H1 (cell line): ENCODE data around the gene METRN. TPM values are rescaled to one million over a fixed set of nuclear protein-coding genes. Genes with fewer than 3 reads are reported as not detected.

ENCODE experiments used
- CTCF ChIA-PET: fragments of 300-600 bp; sonication (Branson Sonifier 250); formaldehyde crosslinking; loops from one replicate; lab custom pipeline; 2021; ENCODE audit not compliant: partially characterized antibody; lab: Charles Lee
- POLR2A ChIA-PET: fragments of 300-600 bp; sonication (Branson Sonifier 250); formaldehyde crosslinking; loops from one replicate; lab custom pipeline; 2021; ENCODE audit warnings: inconsistent platforms; ENCODE audit not compliant: partially characterized antibody; lab: Charles Lee
- DNase-seq, 2 experiments: peaks; one replicate each; pipeline versions ENCODE4 v3.0.0 to v3.0.0-alpha.2; 2010 to 2022; ENCODE audit warnings: low spot score in 2 of 2, low read depth in 1 of 2, mixed read lengths in 1 of 2
- FAIRE-seq: peaks from 2 replicates; lab custom pipeline; 2011; peaks lifted over from hg19 to GRCh38; lab: Jason Lieb, UNC
- H2AFZ ChIP-seq: 2 replicates; pipeline ENCODE4 v1.8.1; 2012; ENCODE audit warnings: low read length, inconsistent platforms
- H2AK5ac ChIP-seq: 2 replicates; pipeline ENCODE4 v1.6.1; 2013; ENCODE audit warnings: low read depth, low read length
- H2BK120ac ChIP-seq: replicated peaks from 2 replicates; pipeline ENCODE3; 2013; ENCODE audit warnings: low read depth, low read length, inconsistent platforms
- H2BK12ac ChIP-seq: 2 replicates; pipeline ENCODE4 v1.6.1; 2013; ENCODE audit warnings: low read depth, low read length
- H2BK15ac ChIP-seq: 2 replicates; pipeline ENCODE4 v1.6.1; 2013; ENCODE audit warnings: low read length
- H2BK20ac ChIP-seq: 2 replicates; pipeline ENCODE4 v1.6.1; 2013; ENCODE audit warnings: low read length
- H2BK5ac ChIP-seq: 2 replicates; pipeline ENCODE4 v1.6.1; 2013; ENCODE audit warnings: low read depth, low read length
- H3K14ac ChIP-seq: 2 replicates; pipeline ENCODE4 v1.6.1; 2013; ENCODE audit warnings: inconsistent platforms; ENCODE audit not compliant: insufficient read length
- H3K18ac ChIP-seq: 2 replicates; pipeline ENCODE4 v1.6.1; 2013; ENCODE audit warnings: low read length; ENCODE audit errors: extremely low read depth
- H3K23ac ChIP-seq: 2 replicates; pipeline ENCODE4 v1.6.1; 2013; ENCODE audit warnings: inconsistent platforms; ENCODE audit not compliant: insufficient read length
- H3K23me2 ChIP-seq: 2 replicates; pipeline ENCODE4 v1.6.1; 2013; ENCODE audit warnings: low read depth, low read length
- H3K27ac ChIP-seq: 2 replicates; pipeline ENCODE4 v1.6.1; 2011; ENCODE audit warnings: low read depth, low read length, inconsistent platforms
- H3K27me3 ChIP-seq, 4 experiments: replicated peaks in 1 of 4; 1 replicate in 1 of 4; 2 replicates in 3 of 4; pipeline versions ENCODE4 v1.6.1 to v1.8.1; 2011 to 2013; ENCODE audit warnings: low read length in 3 of 4, mild to moderate bottlenecking in 3 of 4, inconsistent platforms in 2 of 4, mixed read lengths in 2 of 4, moderate library complexity in 1 of 4; ENCODE audit not compliant: control insufficient read depth in 3 of 4, insufficient read depth in 3 of 4; ENCODE audit errors: extremely low read depth in 1 of 4
- H3K36me3 ChIP-seq, 4 experiments: 2 replicates each; pipeline versions ENCODE4 v1.6.1 to v1.8.1; 2011 to 2013; ENCODE audit warnings: mild to moderate bottlenecking in 4 of 4, low read length in 3 of 4, moderate library complexity in 2 of 4, control low read depth in 1 of 4, inconsistent platforms in 1 of 4; ENCODE audit not compliant: insufficient read depth in 4 of 4, control insufficient read depth in 2 of 4
- H3K4ac ChIP-seq: replicated peaks from 2 replicates; pipeline ENCODE3; 2013; ENCODE audit warnings: low read length, low read depth, mixed read lengths, inconsistent platforms; ENCODE audit not compliant: insufficient read length
- H3K4me1 ChIP-seq, 4 experiments: replicated peaks in 1 of 4; 1 replicate in 1 of 4; 2 replicates in 3 of 4; pipeline versions ENCODE4 v1.6.1 to v1.8.1; 2011 to 2013; ENCODE audit warnings: low read length in 3 of 4, inconsistent platforms in 2 of 4, mixed read lengths in 1 of 4; ENCODE audit not compliant: insufficient read depth in 4 of 4, control insufficient read depth in 3 of 4
- H3K4me2 ChIP-seq, 2 experiments: 2 replicates each; pipeline versions ENCODE4 v1.6.1 to v1.8.1; 2011 to 2013; ENCODE audit warnings: low read depth in 2 of 2, low read length in 2 of 2, control low read depth in 1 of 2, inconsistent platforms in 1 of 2, mild to moderate bottlenecking in 1 of 2; ENCODE audit not compliant: insufficient read depth in 1 of 2
- H3K4me3 ChIP-seq, 4 experiments: fragments of 200-600, 300-600 bp in 1 of 4; sonication (generic), shearing (Covaris generic), sonication (Bioruptor Twin) in 1 of 4; 2 replicates each; pipeline versions ENCODE4 v1.5.1 to v1.8.1; 2011 to 2016; ENCODE audit warnings: low read length in 4 of 4, low read depth in 3 of 4, control low read depth in 2 of 4, inconsistent platforms in 2 of 4, mild to moderate bottlenecking in 2 of 4, mixed read lengths in 1 of 4, moderate library complexity in 1 of 4; ENCODE audit not compliant: insufficient read depth in 2 of 4; ENCODE audit errors: extremely low read depth in 1 of 4
- H3K56ac ChIP-seq: replicated peaks from 2 replicates; pipeline ENCODE3; 2013; ENCODE audit warnings: low read depth, mild to moderate bottlenecking, mixed read lengths, low read length, inconsistent platforms; ENCODE audit not compliant: insufficient read length
- H3K79me1 ChIP-seq: 2 replicates; pipeline ENCODE4 v1.6.1; 2013; ENCODE audit warnings: low read depth, low read length, control low read depth
- H3K79me2 ChIP-seq, 2 experiments: 2 replicates each; pipeline versions ENCODE4 v1.6.1 to v1.8.1; 2012 to 2013; ENCODE audit warnings: low read length in 2 of 2, mild to moderate bottlenecking in 2 of 2, inconsistent platforms in 1 of 2; ENCODE audit not compliant: insufficient read depth in 2 of 2, control insufficient read depth in 1 of 2
- H3K9ac ChIP-seq, 4 experiments: replicated peaks in 1 of 4; 1 replicate in 1 of 4; 2 replicates in 3 of 4; pipeline versions ENCODE4 v1.6.1 to v1.8.1; 2011 to 2013; ENCODE audit warnings: low read depth in 3 of 4, low read length in 3 of 4, control low read depth in 2 of 4, mild to moderate bottlenecking in 2 of 4, moderate library complexity in 2 of 4, inconsistent platforms in 1 of 4; ENCODE audit errors: extremely low read depth in 1 of 4
- H3K9me3 ChIP-seq, 2 experiments: 2 replicates each; pipeline versions ENCODE4 v1.6.1 to v1.8.1; 2012 to 2013; ENCODE audit warnings: mild to moderate bottlenecking in 2 of 2, moderate library complexity in 2 of 2, control low read depth in 1 of 2, inconsistent platforms in 1 of 2, low read depth in 1 of 2, low read length in 1 of 2, mixed read lengths in 1 of 2; ENCODE audit not compliant: insufficient read depth in 2 of 2
- H4K20me1 ChIP-seq, 2 experiments: replicated peaks in 1 of 2; 2 replicates each; pipeline versions ENCODE3 to v1.8.1; 2011 to 2013; ENCODE audit warnings: inconsistent platforms in 2 of 2, low read length in 2 of 2, mild to moderate bottlenecking in 1 of 2; ENCODE audit not compliant: insufficient read depth in 2 of 2, control insufficient read depth in 1 of 2
- H4K5ac ChIP-seq: 2 replicates; pipeline ENCODE4 v1.6.1; 2013; ENCODE audit warnings: low read length, low read depth, mixed read lengths, inconsistent platforms; ENCODE audit not compliant: insufficient read length
- H4K8ac ChIP-seq: 2 replicates; pipeline ENCODE4 v1.8.0; 2013; ENCODE audit warnings: mild to moderate bottlenecking, moderate library complexity, low read length, inconsistent platforms; ENCODE audit not compliant: insufficient read depth; ENCODE audit errors: extremely low read depth
- H4K91ac ChIP-seq: replicated peaks from 2 replicates; pipeline ENCODE3; 2013; ENCODE audit warnings: low read length, mixed read lengths, inconsistent platforms; ENCODE audit not compliant: insufficient read length
- ASH2L ChIP-seq: fragments of 200-600, 300-600 bp; sonication (generic); IDR thresholded peaks from one replicate; pipeline ENCODE4 v1.7.1; 2017; ENCODE audit warnings: low read length
- CEBPB ChIP-seq: IDR thresholded peaks from 2 replicates; pipeline ENCODE4 v1.6.1; 2012; ENCODE audit warnings: low read depth, low read length
- CHD2 ChIP-seq: IDR thresholded peaks from 2 replicates; pipeline ENCODE4 v1.6.1; 2012; ENCODE audit warnings: low read length, improper control_type of control experiment
- CREB1 ChIP-seq: IDR thresholded peaks from 2 replicates; pipeline ENCODE4 v1.6.1; 2012; ENCODE audit warnings: inconsistent platforms
- CTBP2 ChIP-seq: IDR thresholded peaks from 2 replicates; pipeline ENCODE4 v1.7.0; 2011; ENCODE audit warnings: borderline replicate concordance, mild to moderate bottlenecking, moderate library complexity, mixed read lengths, low read length; ENCODE audit not compliant: insufficient read depth, insufficient read length
- HDAC6 ChIP-seq: IDR thresholded peaks from one replicate; pipeline ENCODE4 v1.7.1; 2012; ENCODE audit warnings: low read depth, mild to moderate bottlenecking, inconsistent platforms, low read length, moderate library complexity
- JUND ChIP-seq: IDR thresholded peaks from 2 replicates; pipeline ENCODE4 v1.6.1; 2011; ENCODE audit warnings: mild to moderate bottlenecking, improper control_type of control experiment, low read length
- KDM5A ChIP-seq: fragments of 200-600 bp; IDR thresholded peaks from 2 replicates; pipeline ENCODE4 v1.7.1; 2012; ENCODE audit warnings: mild to moderate bottlenecking, low read length, inconsistent platforms, mixed read lengths
- PHF8 ChIP-seq: fragments of 200-600 bp; sonication (generic); conservative IDR thresholded peaks from 2 replicates; pipeline ENCODE4 v1.7.1; 2012; ENCODE audit warnings: low read depth, mild to moderate bottlenecking, inconsistent platforms, low read length, moderate library complexity
- POLR2A ChIP-seq, 2 experiments: IDR thresholded peaks; 1 replicate in 1 of 2; 2 replicates in 1 of 2; pipeline ENCODE4 v1.6.1; 2011; ENCODE audit warnings: low read depth in 2 of 2, low read length in 2 of 2, mild to moderate bottlenecking in 2 of 2; ENCODE audit errors: control extremely low read depth in 1 of 2
- RXRA ChIP-seq: IDR thresholded peaks from 2 replicates; pipeline ENCODE4 v1.6.1; 2011; ENCODE audit warnings: low read depth, mild to moderate bottlenecking, low read length, moderate library complexity; ENCODE audit not compliant: insufficient read depth
- SP2 ChIP-seq: IDR thresholded peaks from 2 replicates; pipeline ENCODE4 v1.6.1; 2012; ENCODE audit warnings: mild to moderate bottlenecking, low read length, inconsistent platforms
- SP4 ChIP-seq: IDR thresholded peaks from 2 replicates; pipeline ENCODE4 v1.6.1; 2012; ENCODE audit warnings: low read length, inconsistent platforms
- TBP ChIP-seq: IDR thresholded peaks from 2 replicates; pipeline ENCODE4 v1.6.1; 2011; ENCODE audit warnings: low read depth, low read length, improper control_type of control experiment
- TCF12 ChIP-seq: IDR thresholded peaks from 2 replicates; pipeline ENCODE4 v1.6.1; 2011; ENCODE audit warnings: low read depth, mild to moderate bottlenecking, low read length
- WGBS, 2 experiments: shearing (Covaris generic) in 1 of 2; methylation state at CpG; one replicate each; pipeline versions ENCODE4 v1.1.6 to v1.1.7; 2013 to 2015; ENCODE audit warnings: low lambda C conversion rate in 2 of 2, mixed read lengths in 2 of 2, inconsistent platforms in 1 of 2, low coverage in 1 of 2, missing lambda C conversion rate in 1 of 2; ENCODE audit not compliant: insufficient replicate concordance in 2 of 2, insufficient coverage in 1 of 2, insufficient read length in 1 of 2; ENCODE audit errors: extremely low coverage in 1 of 2, missing lambda C conversion rate in 1 of 2; 5-methylcytosine and 5-hydroxymethylcytosine counted together
- polyA plus RNA-seq, 7 experiments: library from polyadenylated mRNA; depleted of rRNA in 3 of 7; stranded (reverse) in 5 of 7; unstranded in 2 of 7; fragments of >200 nt in 5 of 7; fragments of 200-250 nt in 2 of 7; gene quantifications; 1 replicate in 5 of 7; 2 replicates in 1 of 7; 4 replicates in 1 of 7; pipeline versions ENCODE4 v1.2.1 to v1.2.3, GENCODE V29; 2011 to 2013; ENCODE audit warnings: missing spikeins in 2 of 7, mixed read lengths in 2 of 7
- total RNA-seq: library from RNA; stranded (reverse); fragmentation: NEBNext Ultra II Directional; extraction: Animal tissue kit (Norgen Biotek cat#: 25700); gene quantifications from 2 replicates; pipeline ENCODE4 v1.2.1, GENCODE V29; 2021

The METRN gene
- total and polyA plus RNA-seq, 2 of the 8 experiments (the other 6 are each of a cell fraction or from before 2014, with no cell fraction given): 18.7 to 25.8 TPM

DNA sequence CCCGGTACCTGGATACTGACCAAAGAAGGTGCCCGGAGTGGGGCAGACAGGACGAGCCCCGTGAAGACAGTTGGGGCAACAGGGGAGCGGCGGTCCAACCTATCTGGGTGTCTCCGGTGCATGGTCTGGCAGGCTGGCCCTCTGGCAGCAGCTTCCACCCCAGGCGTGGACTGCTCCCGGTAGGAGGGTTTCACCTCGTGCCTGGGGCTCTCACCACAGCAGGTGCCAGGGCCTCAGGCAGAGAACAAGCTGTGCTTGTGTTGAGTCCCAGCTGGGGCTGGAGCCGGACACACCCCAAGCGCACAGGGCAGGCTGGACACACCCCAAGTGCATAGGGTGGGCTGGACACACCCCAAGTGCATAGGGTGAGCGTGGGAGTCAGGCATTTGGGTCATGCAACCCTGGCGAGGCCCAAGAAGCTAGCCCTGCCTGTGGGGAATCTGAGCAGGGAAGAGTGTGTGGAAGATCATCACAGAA, 7.8 kb upstream of the METRN start:
- 72% methylated on average over 14 of the region's 14 CpGs; no CpG with 5 or more reads in 1 of the 2 experiments for WGBS, 2 experiments
- no peak overlapping the region for H3K9ac ChIP-seq
- H3K56ac ChIP-seq: no peak overlapping the region
- no peaks in the 10 kb centered on the region for H3K79me1 ChIP-seq
- no peak overlapping the region for H4K8ac ChIP-seq
- H2AK5ac ChIP-seq: no peak overlapping the region
- H3K27me3 ChIP-seq: peaks cover 46 to 80% (median 65%) of the 10 kb centered on the region in 4 experiments
- H3K18ac ChIP-seq: no peak overlapping the region
- peak overlapping the region in 2 of 4 experiments; percentile 34 to 69; a peak in 2 of 8 replicates for H3K4me3 ChIP-seq
- no peak overlapping the region for H2BK5ac ChIP-seq
- H3K9me3 ChIP-seq: no peaks in the 10 kb centered on the region
- H3K36me3 ChIP-seq: no peaks in the 10 kb centered on the region
- H3K4me1 ChIP-seq: peaks cover 0 to 9% (median 5%) of the 10 kb centered on the region in 4 experiments; a peak in 4 of 7 replicates
- DNase-seq: no peak
- no peak for FAIRE-seq
- no peak overlapping the region for H3K27ac ChIP-seq
- H2BK12ac ChIP-seq: peak overlapping the region; percentile 60; the same call in 1 of the 2 replicates
- no peaks in the 10 kb centered on the region for H3K79me2 ChIP-seq
- ChIA-PET CTCF (interaction anchor here (0.6 to 33.4 kb wide), 11 partner anchors 9 to 1166 kb away, joined by 3 to 977 read pairs (median 5); partner anchors contain the start of genes ANTKMT, CCDC78, CHTF18 and CIAO3), POLR2A (interaction anchor here (0.7 to 20.9 kb wide), 13 partner anchors 10 to 795 kb away, joined by 3 to 353 read pairs (median 4); partner anchors contain the start of genes ANTKMT, CCDC78, CIAO3 and HAGHL)
- no peak overlapping the region for H2BK120ac ChIP-seq
- H2BK15ac ChIP-seq: no peak overlapping the region; the same call in 1 of the 2 replicates
- peak overlapping the region; percentile 66 to 92; a peak in 2 of 4 replicates for H3K4me2 ChIP-seq
- peaks cover 12% of the 10 kb centered on the region; the same call in 1 of the 2 replicates for H3K23me2 ChIP-seq
- H3K23ac ChIP-seq: no peak overlapping the region
- no peak overlapping the region for H3K14ac ChIP-seq
- peaks cover 3 to 22% of the 10 kb centered on the region in 2 experiments for H4K20me1 ChIP-seq
- H2AFZ ChIP-seq: no peak overlapping the region
- no peak overlapping the region for H4K5ac ChIP-seq
- no peak overlapping the region for H3K4ac ChIP-seq
- 0 out of 2 replicates have a peak overlapping the region, but pooled peaks have one; percentile 32 for H2BK20ac ChIP-seq
- H4K91ac ChIP-seq: no peak overlapping the region
- no peak for TF ChIP-seq POLR2A (IDR thresholded peaks at IDR 0.05; ENCODE audit: control extremely low read depth in 1 of 2, low read depth in 2 of 2, low read length in 2 of 2)
- no peak for TF ChIP-seq TBP
- TF ChIP-seq SP4: no peak
- no peak for TF ChIP-seq PHF8
- no peak for TF ChIP-seq SP2
- no peak for TF ChIP-seq KDM5A
- no peak for TF ChIP-seq JUND
- no peak for TF ChIP-seq CTBP2
- no peak for TF ChIP-seq TCF12
- no peak for TF ChIP-seq CEBPB
- no peak for TF ChIP-seq CHD2
- no peak for TF ChIP-seq ASH2L
- no peak for TF ChIP-seq HDAC6
- TF ChIP-seq RXRA: no peak
- no peak for TF ChIP-seq CREB1
